Endometrial microvascular endothelial cells (primary cell): ENCODE data around the gene CAMK2D. TPM values are rescaled to one million over a fixed set of nuclear protein-coding genes. Genes with fewer than 3 reads are reported as not detected.

Experiments used
- in situ Hi-C: cut with HindIII; loops from 2 replicates; pipeline ENCODE4 v1.10.0; 2017; ENCODE audit warnings: low sequenced_read_pairs, low pct_unique_long_range_greater_than_20kb; ENCODE audit errors: inconsistent ontology term
- total RNA-seq: library from RNA; depleted of rRNA; stranded (reverse); fragments of >200 nt; gene quantifications from one replicate; pipeline ENCODE4 v1.2.3, GENCODE V29; 2015; ENCODE audit errors: inconsistent ontology term

Gene CAMK2D
- total RNA-seq, 1 donor from 2014 or later: 30.9 TPM

GRCh38 chr4:113478032-113478431, 283.5 kb downstream of the CAMK2D start:
- in situ Hi-C loops: no loop called here

- in situ Hi-C loops: no loop called here
Observed at GRCh38 chr4:113476800-113477199, 284.7 kb downstream of the CAMK2D start.

GRCh38 chr4:113474017-113474416, 287.5 kb downstream of the CAMK2D start:
- in situ Hi-C loops: no loop called here

- in situ Hi-C loops: no loop called here
Observed at GRCh38 chr4:113472864-113473263, 288.7 kb downstream of the CAMK2D start.

- in situ Hi-C loops: no loop called here
Observed at GRCh38 chr4:113471146-113471860, 290.2 kb downstream of the CAMK2D start.

- in situ Hi-C loops: no loop called here
Observed at GRCh38 chr4:113469926-113470325, 291.6 kb downstream of the CAMK2D start.

- in situ Hi-C loops: no loop called here
Observed at GRCh38 chr4:113469023-113469390, 292.5 kb downstream of the CAMK2D start.

- in situ Hi-C loops: no loop called here
Observed at GRCh38 chr4:113468165-113469022, 293.1 kb downstream of the CAMK2D start.

- in situ Hi-C loops: no loop called here
Observed at GRCh38 chr4:113467581-113467980, 294.0 kb downstream of the CAMK2D start.

- in situ Hi-C loops: no loop called here
Observed at GRCh38 chr4:113462286-113462685, 299.3 kb downstream of the CAMK2D start.

GRCh38 chr4:113461281-113461680, 300.3 kb downstream of the CAMK2D start:
- in situ Hi-C loops: no loop called here

- in situ Hi-C loops: no loop called here
Observed at GRCh38 chr4:113457886-113458285, 303.7 kb downstream of the CAMK2D start.

GRCh38 chr4:113457121-113457520, 304.4 kb downstream of the CAMK2D start:
- in situ Hi-C loops: no loop called here

GRCh38 chr4:113455061-113455460, 306.5 kb downstream of the CAMK2D start:
- in situ Hi-C loops: no loop called here

- in situ Hi-C loops: no loop called here
Observed at GRCh38 chr4:113452868-113453620, 308.5 kb downstream of the CAMK2D start.

- in situ Hi-C loops: no loop called here
Observed at GRCh38 chr4:113452152-113452551, 309.4 kb downstream of the CAMK2D start.

GRCh38 chr4:113450295-113451080, 311.1 kb downstream of the CAMK2D start:
- in situ Hi-C loops: no loop called here

- in situ Hi-C loops: no loop called here
Observed at GRCh38 chr4:113449410-113449974, 312.0 kb downstream of the CAMK2D start.
